ENCODE data around the gene DLGAP1.

Gene DLGAP1

GRCh38 chr18:4063545-4063944 is 391.6 kb downstream of the DLGAP1 start:
- no peaks in the 10 kb centered on the region for H3K36me3 ChIP-seq (ENCODE audit: insufficient read depth, low read length)

DNA sequence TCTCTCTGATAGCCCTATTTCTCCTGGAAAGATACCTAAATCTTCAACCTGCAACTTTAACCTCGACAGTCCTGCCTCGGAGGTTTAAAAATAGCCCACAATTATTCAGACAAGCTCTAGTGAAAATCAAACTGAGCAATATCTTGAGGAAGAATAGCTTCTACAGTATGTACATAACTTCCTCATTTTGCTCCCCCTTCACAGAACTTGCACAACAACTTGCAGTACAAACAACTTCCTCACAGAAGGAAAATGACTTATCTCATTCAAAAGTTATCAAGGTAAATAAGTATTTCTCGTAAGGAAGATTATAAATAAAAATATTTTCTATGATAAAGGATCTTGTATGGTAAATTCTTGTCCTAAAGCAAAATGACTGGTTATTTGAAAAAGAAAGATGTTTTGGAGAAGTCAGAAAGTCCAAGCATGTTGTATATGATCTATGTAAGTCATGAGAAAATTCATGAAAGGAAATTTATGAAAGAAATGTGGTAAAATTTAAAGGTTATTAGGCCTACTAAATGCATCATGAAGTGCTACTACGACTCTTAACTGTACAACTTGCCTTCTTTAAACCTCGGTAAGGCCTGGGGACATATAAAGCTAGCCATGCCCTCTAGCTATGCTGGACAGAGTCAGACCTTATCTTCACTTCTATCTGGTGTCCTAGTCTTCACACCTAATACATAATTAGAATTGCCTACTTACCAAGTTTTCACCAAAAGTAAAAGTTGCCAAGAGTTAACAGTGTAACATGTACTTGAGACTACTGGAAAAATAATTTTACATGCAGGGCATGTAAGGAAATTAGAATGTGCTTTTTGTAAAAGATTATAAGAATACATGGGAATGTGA is 394.5 kb downstream of the DLGAP1 start:
- Histone ChIP-seq H3K27me3 (ENCODE audit: insufficient read depth, low read length) (no peaks in the 10 kb centered on the region), H3K9ac (ENCODE audit: low read length) (no peak overlapping the region), H2AFZ (ENCODE audit: low read length) (no peak overlapping the region), H3K27ac (ENCODE audit: low read depth, low read length, poor library complexity, severe bottlenecking) (no peak overlapping the region), H3K4me2 (ENCODE audit: low read length) (no peak overlapping the region), H3F3A (ENCODE audit: insufficient read depth, low read length) (no peaks in the 10 kb centered on the region), H4K20me1 (ENCODE audit: insufficient read depth, low read length) (no peaks in the 10 kb centered on the region), H3K4me3 (ENCODE audit: low read depth, low read length, poor library complexity, severe bottlenecking) (no peak overlapping the region), H3K79me2 (ENCODE audit: insufficient read depth, low read length) (no peaks in the 10 kb centered on the region), H3K36me3 (ENCODE audit: insufficient read depth, low read length) (no peaks in the 10 kb centered on the region), H3K9me2 (ENCODE audit: low read depth, low read length) (no peaks in the 10 kb centered on the region), H3K9me3 (ENCODE audit: low read length) (no peaks in the 10 kb centered on the region), H3K4me1 (ENCODE audit: insufficient read depth, low read length, severe bottlenecking) (no peaks in the 10 kb centered on the region)
- no peak for TF ChIP-seq CTCF (IDR thresholded peaks at IDR 0.05; ENCODE audit: low read length)
- no peak for TF ChIP-seq EZH2 (IDR thresholded peaks at IDR 0.05; ENCODE audit: borderline replicate concordance, low read length)

More at GRCh38 chr18:4063545-4063944, 391.6 kb downstream of the DLGAP1 start:
- H3F3A ChIP-seq (ENCODE audit: insufficient read depth, low read length), result no peaks in the 10 kb centered on the region
- H3K4me3 ChIP-seq (ENCODE audit: low read depth, low read length, poor library complexity, severe bottlenecking), result no peak overlapping the region
- no peak overlapping the region for H3K27ac ChIP-seq (ENCODE audit: low read depth, low read length, poor library complexity, severe bottlenecking)
- H3K9me2 ChIP-seq (ENCODE audit: low read depth, low read length), result no peaks in the 10 kb centered on the region
- no peak overlapping the region for H3K4me2 ChIP-seq (ENCODE audit: low read length)
- no peaks in the 10 kb centered on the region for H3K4me1 ChIP-seq (ENCODE audit: insufficient read depth, low read length, severe bottlenecking)
- no peak overlapping the region for H2AFZ ChIP-seq (ENCODE audit: low read length)
- no peaks in the 10 kb centered on the region for H3K27me3 ChIP-seq (ENCODE audit: insufficient read depth, low read length)
- no peaks in the 10 kb centered on the region for H3K9me3 ChIP-seq (ENCODE audit: low read length)
- H4K20me1 ChIP-seq (ENCODE audit: insufficient read depth, low read length), result no peaks in the 10 kb centered on the region
- no peaks in the 10 kb centered on the region for H3K79me2 ChIP-seq (ENCODE audit: insufficient read depth, low read length)
- no peak overlapping the region for H3K9ac ChIP-seq (ENCODE audit: low read length)
- no peak for TF ChIP-seq EZH2 (IDR thresholded peaks at IDR 0.05; ENCODE audit: borderline replicate concordance, low read length)
- TF ChIP-seq CTCF (IDR thresholded peaks at IDR 0.05; ENCODE audit: low read length), result no peak

GRCh38 chr18:4058179-4058578 is 396.9 kb downstream of the DLGAP1 start:
- no peaks in the 10 kb centered on the region for H3F3A ChIP-seq (ENCODE audit: insufficient read depth, low read length)
- no peaks in the 10 kb centered on the region for H3K79me2 ChIP-seq (ENCODE audit: insufficient read depth, low read length)
- no peak overlapping the region for H3K4me2 ChIP-seq (ENCODE audit: low read length)
- H3K4me3 ChIP-seq (ENCODE audit: low read depth, low read length, poor library complexity, severe bottlenecking), result no peak overlapping the region
- H3K27me3 ChIP-seq (ENCODE audit: insufficient read depth, low read length), result no peaks in the 10 kb centered on the region
- no peak overlapping the region for H2AFZ ChIP-seq (ENCODE audit: low read length)
- H3K9me3 ChIP-seq (ENCODE audit: low read length), result no peaks in the 10 kb centered on the region
- no peaks in the 10 kb centered on the region for H3K9me2 ChIP-seq (ENCODE audit: low read depth, low read length)
- no peaks in the 10 kb centered on the region for H4K20me1 ChIP-seq (ENCODE audit: insufficient read depth, low read length)
- TF ChIP-seq CTCF (IDR thresholded peaks at IDR 0.05; ENCODE audit: low read length), result no peak
- no peak for TF ChIP-seq EZH2 (IDR thresholded peaks at IDR 0.05; ENCODE audit: borderline replicate concordance, low read length)
- H3K4me1 ChIP-seq (ENCODE audit: insufficient read depth, low read length, severe bottlenecking), result no peaks in the 10 kb centered on the region
- H3K36me3 ChIP-seq (ENCODE audit: insufficient read depth, low read length), result no peaks in the 10 kb centered on the region
- H3K9ac ChIP-seq (ENCODE audit: low read length), result no peak overlapping the region
- H3K27ac ChIP-seq (ENCODE audit: low read depth, low read length, poor library complexity, severe bottlenecking), result no peak overlapping the region

All from OCI-LY1 (cell line).